Astrocyte (in vitro differentiated cells and primary cell): ENCODE measurements around the gene TMEM108. TPM values are rescaled to one million over a fixed set of nuclear protein-coding genes. Genes with fewer than 3 reads are reported as not detected.

Experiments
- DNase-seq: peaks from one replicate; pipeline ENCODE4 v3.0.0-alpha.2; 2010; ENCODE audit warnings: low read depth
- FAIRE-seq: peaks from 2 replicates; lab custom pipeline; 2011; peaks lifted over from hg19 to GRCh38; lab: Jason Lieb, UNC
- H2AFZ ChIP-seq: 2 replicates; pipeline ENCODE4 v1.6.0; 2012; ENCODE audit warnings: low read depth, low read length, inconsistent platforms
- H3K27ac ChIP-seq: 2 replicates; pipeline ENCODE4 v1.5.1; 2011; ENCODE audit warnings: low read depth, low read length, inconsistent platforms
- H3K27me3 ChIP-seq: 2 replicates; pipeline ENCODE4 v1.6.0; 2011; ENCODE audit warnings: low read length, inconsistent platforms; ENCODE audit not compliant: insufficient read depth
- H3K36me3 ChIP-seq: 2 replicates; pipeline ENCODE4 v1.5.1; 2011; ENCODE audit warnings: low read length, inconsistent platforms; ENCODE audit not compliant: insufficient read depth
- H3K4me1 ChIP-seq: 2 replicates; pipeline ENCODE4 v1.5.1; 2011; ENCODE audit warnings: low read length, inconsistent platforms; ENCODE audit not compliant: insufficient read depth
- H3K4me2 ChIP-seq: 2 replicates; pipeline ENCODE4 v1.6.0; 2012; ENCODE audit warnings: low read length, inconsistent platforms
- H3K4me3 ChIP-seq: 2 replicates; pipeline ENCODE4 v1.5.1; 2011; ENCODE audit warnings: low read depth, mild to moderate bottlenecking, low read length, inconsistent platforms; ENCODE audit not compliant: insufficient read depth
- H3K79me2 ChIP-seq: 2 replicates; pipeline ENCODE4 v1.6.0; 2012; ENCODE audit warnings: mild to moderate bottlenecking, low read length, inconsistent platforms; ENCODE audit not compliant: insufficient read depth
- H3K9ac ChIP-seq: 2 replicates; pipeline ENCODE4 v1.6.0; 2012; ENCODE audit warnings: mild to moderate bottlenecking, low read length, inconsistent platforms
- H3K9me3 ChIP-seq: 2 replicates; pipeline ENCODE4 v1.5.1; 2012; ENCODE audit warnings: low read depth, mild to moderate bottlenecking, low read length, inconsistent platforms; ENCODE audit not compliant: insufficient read depth
- H4K20me1 ChIP-seq: 2 replicates; pipeline ENCODE4 v1.6.0; 2012; ENCODE audit warnings: low read length, inconsistent platforms; ENCODE audit not compliant: insufficient read depth
- H3K27ac Mint-ChIP-seq: one replicate; pipeline ENCODE4 v1.8.0; 2021; ENCODE audit warnings: mild to moderate bottlenecking, mixed read lengths; ENCODE audit not compliant: unreplicated experiment
- H3K27me3 Mint-ChIP-seq: one replicate; pipeline ENCODE4 v1.8.0; 2021; ENCODE audit warnings: low read depth, mixed read lengths; ENCODE audit not compliant: unreplicated experiment
- H3K36me3 Mint-ChIP-seq: one replicate; pipeline ENCODE4 v1.8.0; 2021; ENCODE audit warnings: low read depth, mixed read lengths; ENCODE audit not compliant: unreplicated experiment
- H3K4me1 Mint-ChIP-seq: one replicate; pipeline ENCODE4 v1.8.0; 2021; ENCODE audit warnings: low read depth, mixed read lengths; ENCODE audit not compliant: unreplicated experiment
- H3K4me3 Mint-ChIP-seq: one replicate; pipeline ENCODE4 v1.8.0; 2021; ENCODE audit warnings: mild to moderate bottlenecking, moderate library complexity, mixed read lengths; ENCODE audit not compliant: unreplicated experiment
- H3K9me3 Mint-ChIP-seq: one replicate; pipeline ENCODE4 v1.8.0; 2021; ENCODE audit warnings: mild to moderate bottlenecking, mixed read lengths; ENCODE audit not compliant: unreplicated experiment
- EZH2 ChIP-seq: IDR thresholded peaks from 2 replicates; pipeline ENCODE4 v1.6.1; 2012; ENCODE audit warnings: mild to moderate bottlenecking, low read length, inconsistent platforms; ENCODE audit not compliant: insufficient read depth
- total RNA-seq: library from RNA; stranded (reverse); gene quantifications from 2 replicates; pipeline ENCODE4 v1.2.1, GENCODE V29; 2021
- TF ChIP-seq, protein P1 (sequence below): IDR thresholded peaks from 2 replicates; pipeline ENCODE4 v1.5.1; 2011; ENCODE audit warnings: low read depth, mild to moderate bottlenecking, inconsistent platforms, low read length, moderate library complexity; ENCODE audit not compliant: insufficient read depth

TMEM108 gene
- total RNA-seq, 1 donor from 2014 or later, result 5.6 TPM

GRCh38 chr3:133424937-133425869 is 387.0 kb downstream of the TMEM108 start:
- Histone ChIP-seq H3K36me3 (no peaks in the 10 kb centered on the region), H4K20me1 (no peaks in the 10 kb centered on the region), H3K4me1 (no peaks in the 10 kb centered on the region), H3K79me2 (no peaks in the 10 kb centered on the region), H3K4me3 (no peak overlapping the region), H3K27ac (no peak overlapping the region), H3K4me2 (no peak overlapping the region), H3K9ac (no peak overlapping the region), H2AFZ (no peak overlapping the region), H3K27me3 (peaks cover 3% of the 10 kb centered on the region), H3K9me3 (no peaks in the 10 kb centered on the region)
- peaks cover 6% of the 10 kb centered on the region for H3K4me1 Mint-ChIP-seq
- FAIRE-seq (no peak), DNase-seq (no peak)
- no peaks in the 10 kb centered on the region for H3K36me3 Mint-ChIP-seq
- peaks cover 15% of the 10 kb centered on the region for H3K27me3 Mint-ChIP-seq
- no peak overlapping the region for H3K27ac Mint-ChIP-seq
- H3K9me3 Mint-ChIP-seq, result no peaks in the 10 kb centered on the region
- TF ChIP-seq, protein P1, sequence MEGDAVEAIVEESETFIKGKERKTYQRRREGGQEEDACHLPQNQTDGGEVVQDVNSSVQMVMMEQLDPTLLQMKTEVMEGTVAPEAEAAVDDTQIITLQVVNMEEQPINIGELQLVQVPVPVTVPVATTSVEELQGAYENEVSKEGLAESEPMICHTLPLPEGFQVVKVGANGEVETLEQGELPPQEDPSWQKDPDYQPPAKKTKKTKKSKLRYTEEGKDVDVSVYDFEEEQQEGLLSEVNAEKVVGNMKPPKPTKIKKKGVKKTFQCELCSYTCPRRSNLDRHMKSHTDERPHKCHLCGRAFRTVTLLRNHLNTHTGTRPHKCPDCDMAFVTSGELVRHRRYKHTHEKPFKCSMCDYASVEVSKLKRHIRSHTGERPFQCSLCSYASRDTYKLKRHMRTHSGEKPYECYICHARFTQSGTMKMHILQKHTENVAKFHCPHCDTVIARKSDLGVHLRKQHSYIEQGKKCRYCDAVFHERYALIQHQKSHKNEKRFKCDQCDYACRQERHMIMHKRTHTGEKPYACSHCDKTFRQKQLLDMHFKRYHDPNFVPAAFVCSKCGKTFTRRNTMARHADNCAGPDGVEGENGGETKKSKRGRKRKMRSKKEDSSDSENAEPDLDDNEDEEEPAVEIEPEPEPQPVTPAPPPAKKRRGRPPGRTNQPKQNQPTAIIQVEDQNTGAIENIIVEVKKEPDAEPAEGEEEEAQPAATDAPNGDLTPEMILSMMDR, result no peak
- no peak for TF ChIP-seq EZH2
- H3K4me3 Mint-ChIP-seq, result no peak overlapping the region

DNA sequence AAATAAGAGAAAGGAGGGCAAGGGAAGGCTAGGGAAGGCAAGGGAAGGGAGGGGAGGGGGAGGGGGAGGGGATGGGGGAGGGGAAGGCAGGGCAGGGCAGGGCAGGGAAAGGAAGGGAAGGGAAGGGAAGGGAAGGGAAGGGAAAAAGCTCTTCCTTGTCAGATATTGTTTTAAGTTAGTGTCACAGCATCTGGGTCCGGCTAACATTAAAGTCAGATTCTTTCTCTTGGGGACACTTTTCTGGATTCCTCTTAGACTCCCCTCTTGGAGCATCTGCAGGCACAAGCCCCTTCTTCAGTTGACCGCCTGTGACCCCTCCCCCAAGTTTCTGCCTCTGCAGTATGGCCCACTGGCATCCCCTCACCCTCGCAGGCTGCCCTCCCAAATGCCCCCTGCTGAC is 387.7 kb downstream of the TMEM108 start:
- H3K9me3 Mint-ChIP-seq, result no peaks in the 10 kb centered on the region
- FAIRE-seq, result no peak
- Histone ChIP-seq H3K27ac (no peak overlapping the region), H2AFZ (no peak overlapping the region), H3K4me2 (no peak overlapping the region), H4K20me1 (no peaks in the 10 kb centered on the region), H3K9ac (no peak overlapping the region), H3K4me1 (no peaks in the 10 kb centered on the region), H3K36me3 (no peaks in the 10 kb centered on the region), H3K27me3 (peaks cover 3% of the 10 kb centered on the region), H3K79me2 (no peaks in the 10 kb centered on the region), H3K4me3 (no peak overlapping the region), H3K9me3 (no peaks in the 10 kb centered on the region)
- no peaks in the 10 kb centered on the region for H3K36me3 Mint-ChIP-seq
- peaks cover 6% of the 10 kb centered on the region for H3K4me1 Mint-ChIP-seq
- H3K27ac Mint-ChIP-seq, result no peak overlapping the region
- no peak overlapping the region for H3K4me3 Mint-ChIP-seq
- peaks cover 11% of the 10 kb centered on the region for H3K27me3 Mint-ChIP-seq
- TF ChIP-seq, protein P1, result no peak
- TF ChIP-seq EZH2, result no peak
- DNase-seq, result no peak

DNA sequence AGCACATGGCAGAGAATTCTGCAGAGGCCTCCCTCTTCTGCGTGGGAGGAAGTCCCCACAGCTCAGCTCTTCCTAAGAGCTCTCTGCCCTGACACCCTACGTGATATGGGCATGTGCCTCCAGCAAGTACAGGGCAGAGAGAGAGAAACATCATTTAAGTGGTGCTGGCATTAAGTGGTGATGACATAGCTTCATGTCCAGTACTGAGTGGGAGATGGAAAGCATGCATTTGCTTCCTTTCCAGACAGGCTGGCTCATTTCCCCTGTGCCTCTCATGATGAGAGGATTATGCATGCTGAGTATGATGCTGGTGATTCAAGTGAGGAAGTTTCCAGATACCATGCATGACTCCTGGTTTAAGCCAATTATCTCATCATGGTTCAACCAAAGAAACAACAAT is 388.5 kb downstream of the TMEM108 start:
- no peak for FAIRE-seq
- Histone ChIP-seq H3K4me1 (no peaks in the 10 kb centered on the region), H3K9me3 (no peaks in the 10 kb centered on the region), H3K27ac (no peak overlapping the region), H2AFZ (no peak overlapping the region), H3K27me3 (peaks cover 3% of the 10 kb centered on the region), H3K79me2 (no peaks in the 10 kb centered on the region), H3K9ac (no peak overlapping the region), H3K4me3 (no peak overlapping the region), H4K20me1 (no peaks in the 10 kb centered on the region), H3K4me2 (no peak overlapping the region), H3K36me3 (no peaks in the 10 kb centered on the region)
- peak overlapping the region; percentile 12 for H3K27ac Mint-ChIP-seq
- peak; percentile 53 for DNase-seq
- H3K4me1 Mint-ChIP-seq, result peaks cover 6% of the 10 kb centered on the region
- TF ChIP-seq, protein P1, result no peak
- no peak for TF ChIP-seq EZH2
- H3K27me3 Mint-ChIP-seq, result peaks cover 6% of the 10 kb centered on the region
- H3K36me3 Mint-ChIP-seq, result no peaks in the 10 kb centered on the region
- H3K9me3 Mint-ChIP-seq, result no peaks in the 10 kb centered on the region
- no peak overlapping the region for H3K4me3 Mint-ChIP-seq
